Mesendoderm (in vitro differentiated cells): ENCODE measurements around the gene OR5AS1.
"Not testable (repeated sequence)": the region's sequence is repeated elsewhere in the genome, so short reads cannot be mapped to it uniquely, and the experiment has no call there.

Experiments
- DNase-seq: peaks from one replicate; pipeline ENCODE4 v3.0.0; 2013
- H2AK5ac ChIP-seq: 2 replicates; pipeline ENCODE4 v1.6.1; 2013; ENCODE audit warnings: low read length, inconsistent platforms
- H2BK120ac ChIP-seq: 2 replicates; pipeline ENCODE4 v1.6.1; 2013; ENCODE audit warnings: low read depth, mild to moderate bottlenecking, low read length, moderate library complexity, mixed read lengths
- H2BK15ac ChIP-seq: replicated peaks from 2 replicates; pipeline ENCODE4 v1.6.1; 2013; ENCODE audit warnings: low read depth, mild to moderate bottlenecking, moderate library complexity
- H2BK5ac ChIP-seq: 2 replicates; pipeline ENCODE4 v1.6.1; 2013; ENCODE audit warnings: low read length, inconsistent platforms
- H3K18ac ChIP-seq: 2 replicates; pipeline ENCODE4 v1.6.1; 2013; ENCODE audit warnings: mild to moderate bottlenecking, low read length, mixed read lengths
- H3K23ac ChIP-seq: one replicate; pipeline ENCODE4 v1.6.1; 2013; ENCODE audit warnings: low read length
- H3K27ac ChIP-seq: 2 replicates; pipeline ENCODE4 v1.5.1; 2013; ENCODE audit warnings: low read depth, mild to moderate bottlenecking, inconsistent platforms, low read length, moderate library complexity
- H3K27me3 ChIP-seq: 2 replicates; pipeline ENCODE4 v1.6.1; 2013; ENCODE audit warnings: low read length, control low read depth, mild to moderate bottlenecking, inconsistent platforms; ENCODE audit not compliant: insufficient read depth, poor library complexity
- H3K36me3 ChIP-seq: 2 replicates; pipeline ENCODE4 v1.6.1; 2013; ENCODE audit warnings: low read length, inconsistent platforms; ENCODE audit not compliant: control insufficient read depth, insufficient read depth
- H3K4ac ChIP-seq: one replicate; pipeline ENCODE4 v1.6.1; 2013; ENCODE audit warnings: low read depth, mild to moderate bottlenecking, low read length, moderate library complexity
- H3K4me1 ChIP-seq: 2 replicates; pipeline ENCODE4 v1.6.1; 2013; ENCODE audit warnings: low read depth, low read length, inconsistent platforms; ENCODE audit not compliant: control insufficient read depth
- H3K4me2 ChIP-seq: 2 replicates; pipeline ENCODE4 v1.6.1; 2013; ENCODE audit warnings: low read length
- H3K4me3 ChIP-seq: 2 replicates; pipeline ENCODE4 v1.5.1; 2013; ENCODE audit warnings: mild to moderate bottlenecking, low read length
- H3K56ac ChIP-seq: one replicate; pipeline ENCODE4 v1.6.1; 2013; ENCODE audit warnings: low read length
- H3K79me1 ChIP-seq: 2 replicates; pipeline ENCODE4 v1.6.1; 2013; ENCODE audit warnings: low read length, inconsistent platforms
- H3K79me2 ChIP-seq: 2 replicates; pipeline ENCODE4 v1.6.1; 2013; ENCODE audit warnings: mild to moderate bottlenecking, low read length; ENCODE audit not compliant: control insufficient read depth, insufficient read depth
- H3K9ac ChIP-seq: 2 replicates; pipeline ENCODE4 v1.6.1; 2013; ENCODE audit warnings: low read length, inconsistent platforms
- H4K5ac ChIP-seq: one replicate; pipeline ENCODE4 v1.6.1; 2013; ENCODE audit warnings: low read length
- H4K8ac ChIP-seq: one replicate; pipeline ENCODE4 v1.6.1; 2013; ENCODE audit warnings: low read depth, mild to moderate bottlenecking, control low read depth, low read length, moderate library complexity
- WGBS: extraction: QIAGEN DNeasy Blood & Tissue Kit; methylation state at CpG from one replicate; pipeline ENCODE4 v1.1.7; 2013; ENCODE audit warnings: low lambda C conversion rate, missing lambda C conversion rate; ENCODE audit not compliant: insufficient coverage; ENCODE audit errors: extremely low coverage; 5-methylcytosine and 5-hydroxymethylcytosine counted together

The OR5AS1 gene

GRCh38 chr11:56049487-56049886 is 22.0 kb downstream of the OR5AS1 start:
- Histone ChIP-seq H3K4me3 (no peak overlapping the region), H3K36me3 (no peaks in the 10 kb centered on the region), H4K8ac (no peak overlapping the region), H3K27me3 (no peaks in the 10 kb centered on the region), H3K4ac (no peak overlapping the region), H2BK120ac (no peak overlapping the region), H3K79me2 (no peaks in the 10 kb centered on the region), H3K27ac (no peak overlapping the region), H3K18ac (no peak overlapping the region), H4K5ac (no peak overlapping the region), H3K9ac (no peak overlapping the region), H3K79me1 (no peaks in the 10 kb centered on the region), H3K4me1 (no peaks in the 10 kb centered on the region), H3K4me2 (no peak overlapping the region), H3K56ac (no peak overlapping the region), H2AK5ac (no peak overlapping the region), H2BK15ac (no peak overlapping the region), H3K23ac (no peak overlapping the region), H2BK5ac (no peak overlapping the region)
- DNase-seq: no peak
- WGBS: no CpG with 5 or more reads among the region's 2 CpGs

DNA sequence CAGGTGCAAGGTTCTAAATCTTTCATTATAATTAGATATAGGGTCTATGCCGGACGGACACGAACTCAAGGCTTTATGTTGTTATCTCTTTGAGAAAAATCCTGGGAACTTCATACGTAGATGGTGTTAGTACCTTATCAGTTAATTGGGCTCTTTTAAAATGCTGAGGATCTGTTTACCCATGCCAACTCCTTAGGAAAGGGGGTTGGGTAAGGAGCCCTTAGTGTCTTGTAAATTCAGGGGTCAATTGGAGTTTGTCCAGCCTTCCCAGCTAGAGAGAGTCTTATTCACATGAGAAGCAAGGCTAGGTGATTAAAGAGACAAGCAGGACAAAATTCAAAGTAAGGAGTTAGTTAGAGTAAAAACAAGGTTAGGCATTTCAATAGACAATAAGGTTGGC is 28.9 kb downstream of the OR5AS1 start:
- H3K9ac ChIP-seq, H3K27me3 ChIP-seq, H3K4ac ChIP-seq, H3K79me2 ChIP-seq, H3K56ac ChIP-seq, H2BK120ac ChIP-seq, H2BK5ac ChIP-seq, H3K18ac ChIP-seq, H3K4me2 ChIP-seq, H3K79me1 ChIP-seq, H4K8ac ChIP-seq, H3K27ac ChIP-seq, H4K5ac ChIP-seq, H3K4me1 ChIP-seq, H2AK5ac ChIP-seq, H3K4me3 ChIP-seq, H3K36me3 ChIP-seq, H3K23ac ChIP-seq, H2BK15ac ChIP-seq: not testable (repeated sequence)
- no CpG with 5 or more reads among the region's 4 CpGs for WGBS
- peak; percentile 68 for DNase-seq

DNA sequence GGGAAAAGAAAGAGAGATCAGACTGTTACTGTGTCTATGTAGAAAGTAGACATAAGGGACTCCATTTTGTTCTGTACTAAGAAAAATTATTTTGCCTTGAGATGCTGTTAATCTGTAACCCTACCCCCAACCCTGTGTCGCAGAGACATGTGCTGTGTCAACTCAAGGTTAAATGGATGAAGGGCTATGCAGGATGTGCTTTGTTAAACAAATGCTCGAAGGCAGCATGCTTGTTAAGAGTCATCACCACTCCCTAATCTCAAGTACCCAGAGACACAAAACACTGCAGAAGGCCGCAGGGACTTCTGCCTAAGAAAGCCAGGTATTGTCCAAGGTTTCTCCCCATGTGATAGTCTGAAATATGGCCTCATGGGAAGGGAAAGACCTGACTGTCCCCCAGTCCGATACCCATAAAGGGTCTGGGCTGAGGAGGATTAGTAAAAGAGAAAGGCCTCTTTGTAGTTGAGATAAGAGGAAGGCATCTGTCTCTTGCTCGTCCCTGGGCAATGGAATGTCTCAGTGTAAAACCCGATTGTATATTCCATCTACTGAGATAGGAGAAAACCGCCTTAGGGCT is 30.3 kb downstream of the OR5AS1 start:
- H3K4me1 ChIP-seq, H4K5ac ChIP-seq, H3K27me3 ChIP-seq, H3K56ac ChIP-seq, H3K4me2 ChIP-seq, H4K8ac ChIP-seq, H3K18ac ChIP-seq, H3K4ac ChIP-seq, H3K27ac ChIP-seq, H2BK15ac ChIP-seq, H3K4me3 ChIP-seq, H3K23ac ChIP-seq, H3K79me1 ChIP-seq, H3K79me2 ChIP-seq, H3K9ac ChIP-seq, H2AK5ac ChIP-seq, H2BK5ac ChIP-seq, H2BK120ac ChIP-seq, H3K36me3 ChIP-seq: not testable (repeated sequence)
- no CpG with 5 or more reads among the region's 7 CpGs for WGBS
- peak; percentile 89 for DNase-seq

- H2BK15ac ChIP-seq, H3K4me1 ChIP-seq, H3K36me3 ChIP-seq, H3K56ac ChIP-seq, H4K5ac ChIP-seq, H3K4me2 ChIP-seq, H2BK5ac ChIP-seq, H2AK5ac ChIP-seq, H2BK120ac ChIP-seq, H3K79me1 ChIP-seq, H3K27me3 ChIP-seq, H3K23ac ChIP-seq, H3K4me3 ChIP-seq, H3K4ac ChIP-seq, H3K79me2 ChIP-seq, H3K9ac ChIP-seq, H4K8ac ChIP-seq: not testable (repeated sequence)
- peak overlapping the region; percentile 80 for H3K18ac ChIP-seq
- H3K27ac ChIP-seq: peak overlapping the region; percentile 12
- no CpG with 5 or more reads among the region's 7 CpGs for WGBS
- peak; percentile 57 for DNase-seq
These were observed 30.9 kb downstream of the OR5AS1 start for GRCh38 chr11:56058260-56058780.

DNA sequence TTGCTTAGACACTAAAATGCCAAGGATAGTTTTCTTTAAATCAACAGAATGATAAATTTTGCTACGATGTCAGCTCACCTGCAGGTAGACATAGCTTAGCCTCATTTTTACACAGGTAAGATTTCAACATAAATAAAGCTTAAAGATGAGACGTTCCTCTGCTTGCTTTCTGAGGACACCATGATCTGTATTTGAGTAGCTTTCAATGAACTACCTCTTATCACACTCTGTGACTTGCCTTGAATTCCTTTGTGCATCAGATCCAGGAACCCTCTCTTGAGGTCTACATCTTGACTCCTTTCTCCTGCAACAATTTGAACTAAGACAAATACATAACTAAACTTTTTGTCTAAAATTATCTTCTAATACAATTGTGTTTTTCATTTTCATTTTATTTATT is 39.5 kb downstream of the OR5AS1 start:
- H4K5ac ChIP-seq: no peak overlapping the region
- H3K4me3 ChIP-seq: no peak overlapping the region
- no peaks in the 10 kb centered on the region for H3K79me1 ChIP-seq
- H3K27ac ChIP-seq: no peak overlapping the region
- no peak for DNase-seq
- no peak overlapping the region for H3K4ac ChIP-seq
- no peaks in the 10 kb centered on the region for H3K79me2 ChIP-seq
- no CpG with 5 or more reads among the region's 2 CpGs for WGBS
- no peak overlapping the region for H2BK5ac ChIP-seq
- no peaks in the 10 kb centered on the region for H3K27me3 ChIP-seq
- no peak overlapping the region for H3K18ac ChIP-seq
- H2BK120ac ChIP-seq: no peak overlapping the region
- H3K9ac ChIP-seq: no peak overlapping the region
- H3K56ac ChIP-seq: no peak overlapping the region
- H2AK5ac ChIP-seq: no peak overlapping the region
- no peak overlapping the region for H3K23ac ChIP-seq
- H4K8ac ChIP-seq: no peak overlapping the region
- no peaks in the 10 kb centered on the region for H3K36me3 ChIP-seq
- no peaks in the 10 kb centered on the region for H3K4me1 ChIP-seq
- H3K4me2 ChIP-seq: no peak overlapping the region
- H2BK15ac ChIP-seq: no peak overlapping the region
